Measurements from ENCODE around the gene SEZ6.

- TF ChIP-seq CTCF (IDR thresholded peaks at IDR 0.05) (no peak), EP300 (IDR thresholded peaks at IDR 0.05) (no peak)
Observed at GRCh38 chr17:29046473-29046839, 40.6 kb upstream of the SEZ6 start.
